ENCODE results near the gene SPAAR.

DNA sequence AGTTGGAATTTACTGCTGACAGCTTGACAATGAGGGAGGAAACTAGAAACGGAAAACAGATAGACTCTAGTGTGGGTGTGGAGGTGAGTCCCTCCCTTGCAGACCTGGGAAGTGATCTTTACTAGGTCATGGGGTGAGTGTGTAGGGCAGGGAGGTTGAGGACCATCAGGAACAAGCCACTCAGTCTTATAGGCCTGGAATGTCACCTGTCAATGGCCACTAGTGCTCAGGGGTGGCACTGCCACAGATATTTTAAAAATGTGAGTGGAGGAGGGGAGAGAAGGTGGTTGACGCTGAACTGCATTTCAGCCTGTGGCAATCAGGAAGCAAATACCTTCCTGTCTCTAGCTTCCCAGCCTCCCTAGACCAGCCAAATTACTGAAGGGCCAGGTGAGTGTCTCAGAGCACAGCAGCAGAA lies 39.6 kb downstream of the SPAAR start:
- TF ChIP-seq, protein P1, sequence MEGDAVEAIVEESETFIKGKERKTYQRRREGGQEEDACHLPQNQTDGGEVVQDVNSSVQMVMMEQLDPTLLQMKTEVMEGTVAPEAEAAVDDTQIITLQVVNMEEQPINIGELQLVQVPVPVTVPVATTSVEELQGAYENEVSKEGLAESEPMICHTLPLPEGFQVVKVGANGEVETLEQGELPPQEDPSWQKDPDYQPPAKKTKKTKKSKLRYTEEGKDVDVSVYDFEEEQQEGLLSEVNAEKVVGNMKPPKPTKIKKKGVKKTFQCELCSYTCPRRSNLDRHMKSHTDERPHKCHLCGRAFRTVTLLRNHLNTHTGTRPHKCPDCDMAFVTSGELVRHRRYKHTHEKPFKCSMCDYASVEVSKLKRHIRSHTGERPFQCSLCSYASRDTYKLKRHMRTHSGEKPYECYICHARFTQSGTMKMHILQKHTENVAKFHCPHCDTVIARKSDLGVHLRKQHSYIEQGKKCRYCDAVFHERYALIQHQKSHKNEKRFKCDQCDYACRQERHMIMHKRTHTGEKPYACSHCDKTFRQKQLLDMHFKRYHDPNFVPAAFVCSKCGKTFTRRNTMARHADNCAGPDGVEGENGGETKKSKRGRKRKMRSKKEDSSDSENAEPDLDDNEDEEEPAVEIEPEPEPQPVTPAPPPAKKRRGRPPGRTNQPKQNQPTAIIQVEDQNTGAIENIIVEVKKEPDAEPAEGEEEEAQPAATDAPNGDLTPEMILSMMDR (IDR thresholded peaks at IDR 0.05; ENCODE audit: borderline replicate concordance, extremely low read depth, low read length, poor library complexity, severe bottlenecking): no peak
- no peak for TF ChIP-seq EZH2 (IDR thresholded peaks at IDR 0.05; ENCODE audit: borderline replicate concordance, low read depth, low read length, severe bottlenecking)
